Umbilical cord (tissue), 2 donors: ENCODE results near the gene IPO5. TPM values are rescaled to one million over a fixed set of nuclear protein-coding genes. Genes with fewer than 3 reads are reported as not detected.

Experiments
- DNase-seq: peaks from one replicate; pipeline ENCODE4 v3.0.0-alpha.2; 2015; ENCODE audit warnings: low spot score
- total RNA-seq: library from RNA; depleted of rRNA; stranded (reverse); fragments of >200 nt; gene quantifications from one replicate; pipeline ENCODE4 v1.2.3, GENCODE V29; 2014; ENCODE audit warnings: low replicate concordance; ENCODE audit not compliant: insufficient read depth

Gene IPO5
- total RNA-seq, 1 donor from 2014 or later, result 251 TPM

DNA sequence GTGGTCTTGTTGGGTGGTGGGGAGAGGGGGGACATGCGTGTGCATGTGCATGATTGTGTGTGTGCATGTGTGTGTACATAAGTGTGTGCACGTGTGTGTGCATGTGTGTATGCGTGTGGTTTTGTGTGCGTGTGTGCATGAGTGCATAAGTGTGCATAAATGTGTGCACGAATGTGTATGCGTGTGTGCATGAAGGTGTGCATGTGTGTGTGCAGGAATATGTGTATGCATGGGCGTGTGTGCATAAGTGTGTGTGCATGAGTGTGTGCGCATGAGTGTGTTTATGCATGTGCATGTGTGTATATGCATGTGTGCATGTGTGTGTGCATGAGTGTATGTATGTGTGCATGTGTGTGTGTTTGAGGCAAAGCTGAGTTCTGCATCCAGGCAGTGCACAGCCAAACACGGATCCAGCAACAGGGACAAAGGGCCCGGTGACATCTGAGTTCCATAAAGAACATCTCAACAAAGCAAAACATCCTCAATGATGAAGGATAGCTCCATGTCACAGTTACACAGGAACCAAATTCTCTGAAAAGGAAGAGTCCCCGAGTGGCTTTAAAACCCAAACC is 103.5 kb downstream of the IPO5 start:
- DNase-seq, result no peak

DNA sequence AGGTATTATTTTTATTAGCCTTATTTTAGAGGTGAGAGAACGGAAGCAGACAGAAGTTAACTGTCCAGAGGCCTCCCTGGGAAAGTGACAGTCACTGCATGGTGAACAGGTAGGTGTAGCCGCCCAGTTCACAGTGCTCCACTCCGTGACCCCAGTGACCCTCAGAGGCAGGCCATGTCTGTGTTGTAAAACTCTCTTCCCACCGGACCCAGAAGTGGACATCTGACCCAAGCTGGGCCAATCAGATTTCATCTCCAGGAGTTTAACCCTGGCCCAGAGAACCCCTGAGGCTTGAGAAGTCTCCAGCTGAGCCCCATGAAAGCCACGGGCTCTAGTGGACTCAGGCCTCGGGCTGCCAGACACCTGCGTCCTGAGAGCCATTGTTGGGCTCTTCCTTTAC is 105.8 kb downstream of the IPO5 start:
- DNase-seq, result no peak

DNA sequence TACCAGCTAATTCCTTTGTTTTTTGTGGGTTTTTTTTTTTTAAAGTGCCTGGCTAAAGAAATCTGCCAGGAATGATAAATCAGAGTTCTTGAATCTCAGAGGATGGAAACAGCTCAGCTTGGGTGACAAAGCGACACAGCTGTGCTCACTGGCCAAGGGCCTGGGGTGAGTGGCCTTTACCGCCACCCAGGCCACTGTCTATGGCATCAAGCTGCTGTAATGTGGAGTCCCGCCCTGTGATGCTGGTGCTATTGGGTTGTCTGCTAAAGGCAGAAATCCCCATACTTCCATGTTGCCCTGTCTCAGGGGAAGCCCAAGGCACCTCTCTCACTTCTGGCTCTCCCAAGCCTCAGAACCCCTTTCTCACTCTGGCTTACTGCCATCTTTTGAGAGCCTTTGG is 106.8 kb downstream of the IPO5 start:
- no peak for DNase-seq

GRCh38 chr13:98065468-98065867 is 112.0 kb downstream of the IPO5 start:
- no peak for DNase-seq

DNA sequence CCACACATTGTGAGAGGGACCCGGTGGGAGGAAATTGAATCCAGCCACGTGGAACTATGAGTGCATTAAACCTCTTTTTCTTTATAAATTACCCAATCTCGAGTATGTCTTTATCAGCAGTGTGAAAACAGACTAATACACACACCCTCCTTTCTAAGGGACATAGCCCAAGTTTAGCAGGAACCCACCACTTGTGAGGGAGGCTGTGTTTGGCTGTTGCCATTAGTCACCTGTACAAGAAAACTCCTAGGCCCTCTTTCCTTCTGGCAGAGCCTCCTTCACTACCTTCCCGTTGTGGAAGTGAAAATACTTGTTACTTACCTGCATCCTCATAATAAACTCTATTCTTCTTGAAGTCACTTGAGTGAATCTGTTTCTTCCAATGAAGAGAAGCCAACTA is 113.2 kb downstream of the IPO5 start:
- no peak for DNase-seq

- DNase-seq, result peak; percentile 38
Measured at GRCh38 chr13:98068521-98068920, 115.0 kb downstream of the IPO5 start.

GRCh38 chr13:98069985-98070384 is 116.5 kb downstream of the IPO5 start:
- DNase-seq, result no peak

GRCh38 chr13:98071316-98071715 is 117.8 kb downstream of the IPO5 start:
- DNase-seq, result no peak

DNA sequence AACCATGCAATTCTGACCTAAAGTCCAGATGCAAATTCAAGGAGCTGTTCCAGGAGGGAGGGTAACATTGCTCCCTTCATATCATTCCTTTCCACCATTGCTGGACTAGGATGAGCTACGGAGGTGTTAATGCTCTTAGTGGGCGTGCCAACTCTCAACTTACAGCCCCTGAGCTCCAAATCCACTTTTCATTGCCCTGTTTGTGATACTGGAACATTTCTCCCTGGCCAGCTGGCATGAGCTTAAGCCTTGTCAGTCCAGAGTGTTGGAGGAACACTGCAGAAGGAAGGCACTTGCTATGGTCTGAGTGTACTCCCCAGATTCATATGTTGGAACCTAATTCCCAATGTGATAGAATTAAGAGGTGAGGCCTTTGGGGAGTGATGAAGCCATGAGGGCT is 119.0 kb downstream of the IPO5 start:
- DNase-seq, result no peak

Other genes starting within 250 kb of the IPO5 start
- gene FARP1, start 189.4 kb downstream of the IPO5 start, total RNA-seq, result 56.6 TPM
- not detected for gene RNF113B, start 223.6 kb downstream of the IPO5 start, total RNA-seq